ENCODE measurements around the gene CASR. TPM values are rescaled to one million over a fixed set of nuclear protein-coding genes. Genes with fewer than 3 reads are reported as not detected.
A peak's percentile ranks its signal among the peaks of the same experiment; 100 is the strongest.

CASR gene
- polyA plus RNA-seq, 2 donors = not detected

- Histone ChIP-seq H3K4me1 (ENCODE audit: control insufficient read depth in 2 of 2, insufficient read depth in 2 of 2, low read length in 1 of 2) (peaks cover 0 to 12% of the 10 kb centered on the region in 2 donors), H3K36me3 (ENCODE audit: control insufficient read depth in 2 of 2, insufficient read depth in 2 of 2, low read length in 1 of 2) (no peaks in the 10 kb centered on the region), H3K27ac (ENCODE audit: low read depth in 2 of 2, low read length in 1 of 2) (peak overlapping the region; percentile 87 to 90), H3K9me3 (ENCODE audit: control insufficient read depth in 2 of 2, insufficient read depth in 1 of 2, low read depth in 1 of 2, low read length in 1 of 2) (no peaks in the 10 kb centered on the region), H3K4me3 (ENCODE audit: low read depth in 1 of 2, low read length in 2 of 2) (no peak overlapping the region), H3K27me3 (ENCODE audit: control insufficient read depth in 1 of 2, insufficient read depth in 2 of 2, low read length in 2 of 2) (no peaks in the 10 kb centered on the region)
- 15 to 20% methylated on average over 1 of the region's 1 CpG for WGBS, 2 donors
These were observed 126.9 kb downstream of the CASR start for GRCh38 chr3:122310361-122310760.

- no peak overlapping the region for H3K4me3 ChIP-seq (ENCODE audit: low read depth in 1 of 2, low read length in 2 of 2)
- H3K27me3 ChIP-seq (ENCODE audit: control insufficient read depth in 1 of 2, insufficient read depth in 2 of 2, low read length in 2 of 2) = no peaks in the 10 kb centered on the region
- H3K9me3 ChIP-seq (ENCODE audit: control insufficient read depth in 2 of 2, insufficient read depth in 1 of 2, low read depth in 1 of 2, low read length in 1 of 2) = no peaks in the 10 kb centered on the region
- H3K4me1 ChIP-seq (ENCODE audit: control insufficient read depth in 2 of 2, insufficient read depth in 2 of 2, low read length in 1 of 2) = peaks cover 0 to 13% of the 10 kb centered on the region in 2 donors
- H3K36me3 ChIP-seq (ENCODE audit: control insufficient read depth in 2 of 2, insufficient read depth in 2 of 2, low read length in 1 of 2) = no peaks in the 10 kb centered on the region
- peak overlapping the region; percentile 90 to 94 for H3K27ac ChIP-seq (ENCODE audit: low read depth in 2 of 2, low read length in 1 of 2)
These were observed 129.4 kb downstream of the CASR start for GRCh38 chr3:122312826-122313225.

GRCh38 chr3:122313281-122313680 lies 129.8 kb downstream of the CASR start:
- peaks cover 0 to 13% of the 10 kb centered on the region in 2 donors for H3K4me1 ChIP-seq (ENCODE audit: control insufficient read depth in 2 of 2, insufficient read depth in 2 of 2, low read length in 1 of 2)
- 33 to 58% methylated on average over 3 of the region's 3 CpGs for WGBS, 2 donors
- H3K4me3 ChIP-seq (ENCODE audit: low read depth in 1 of 2, low read length in 2 of 2) = no peak overlapping the region
- H3K27ac ChIP-seq (ENCODE audit: low read depth in 2 of 2, low read length in 1 of 2) = peak overlapping the region; percentile 55 to 94
- H3K9me3 ChIP-seq (ENCODE audit: control insufficient read depth in 2 of 2, insufficient read depth in 1 of 2, low read depth in 1 of 2, low read length in 1 of 2) = no peaks in the 10 kb centered on the region
- no peaks in the 10 kb centered on the region for H3K27me3 ChIP-seq (ENCODE audit: control insufficient read depth in 1 of 2, insufficient read depth in 2 of 2, low read length in 2 of 2)
- H3K36me3 ChIP-seq (ENCODE audit: control insufficient read depth in 2 of 2, insufficient read depth in 2 of 2, low read length in 1 of 2) = no peaks in the 10 kb centered on the region

GRCh38 chr3:122314228-122314876 lies 130.9 kb downstream of the CASR start:
- Histone ChIP-seq H3K27ac (ENCODE audit: low read depth in 2 of 2, low read length in 1 of 2) (peak overlapping the region; percentile 98), H3K4me3 (ENCODE audit: low read depth in 1 of 2, low read length in 2 of 2) (no peak overlapping the region), H3K9me3 (ENCODE audit: control insufficient read depth in 2 of 2, insufficient read depth in 1 of 2, low read depth in 1 of 2, low read length in 1 of 2) (no peaks in the 10 kb centered on the region), H3K27me3 (ENCODE audit: control insufficient read depth in 1 of 2, insufficient read depth in 2 of 2, low read length in 2 of 2) (no peaks in the 10 kb centered on the region), H3K36me3 (ENCODE audit: control insufficient read depth in 2 of 2, insufficient read depth in 2 of 2, low read length in 1 of 2) (no peaks in the 10 kb centered on the region), H3K4me1 (ENCODE audit: control insufficient read depth in 2 of 2, insufficient read depth in 2 of 2, low read length in 1 of 2) (peaks cover 0 to 13% of the 10 kb centered on the region in 2 donors)
- WGBS, 2 donors = 46 to 65% methylated on average over 2 of the region's 2 CpGs

- no peaks in the 10 kb centered on the region for H3K9me3 ChIP-seq (ENCODE audit: control insufficient read depth in 2 of 2, insufficient read depth in 1 of 2, low read depth in 1 of 2, low read length in 1 of 2)
- no peaks in the 10 kb centered on the region for H3K36me3 ChIP-seq (ENCODE audit: control insufficient read depth in 2 of 2, insufficient read depth in 2 of 2, low read length in 1 of 2)
- H3K27me3 ChIP-seq (ENCODE audit: control insufficient read depth in 1 of 2, insufficient read depth in 2 of 2, low read length in 2 of 2) = no peaks in the 10 kb centered on the region
- WGBS, 2 donors = 64 to 71% methylated on average over 4 of the region's 4 CpGs
- H3K27ac ChIP-seq (ENCODE audit: low read depth in 2 of 2, low read length in 1 of 2) = peak overlapping the region; percentile 98
- peaks cover 0 to 13% of the 10 kb centered on the region in 2 donors for H3K4me1 ChIP-seq (ENCODE audit: control insufficient read depth in 2 of 2, insufficient read depth in 2 of 2, low read length in 1 of 2)
- H3K4me3 ChIP-seq (ENCODE audit: low read depth in 1 of 2, low read length in 2 of 2) = no peak overlapping the region
These were observed 132.2 kb downstream of the CASR start for GRCh38 chr3:122315619-122316018.

GRCh38 chr3:122316368-122316767 lies 132.9 kb downstream of the CASR start:
- Histone ChIP-seq H3K9me3 (ENCODE audit: control insufficient read depth in 2 of 2, insufficient read depth in 1 of 2, low read depth in 1 of 2, low read length in 1 of 2) (no peaks in the 10 kb centered on the region), H3K27me3 (ENCODE audit: control insufficient read depth in 1 of 2, insufficient read depth in 2 of 2, low read length in 2 of 2) (no peaks in the 10 kb centered on the region), H3K4me3 (ENCODE audit: low read depth in 1 of 2, low read length in 2 of 2) (no peak overlapping the region), H3K36me3 (ENCODE audit: control insufficient read depth in 2 of 2, insufficient read depth in 2 of 2, low read length in 1 of 2) (no peaks in the 10 kb centered on the region), H3K4me1 (ENCODE audit: control insufficient read depth in 2 of 2, insufficient read depth in 2 of 2, low read length in 1 of 2) (peaks cover 0 to 11% of the 10 kb centered on the region in 2 donors), H3K27ac (ENCODE audit: low read depth in 2 of 2, low read length in 1 of 2) (peak overlapping the region in 1 of 2 donors; percentile 4)
- 75 to 83% methylated on average over 5 of the region's 5 CpGs for WGBS, 2 donors

- Histone ChIP-seq H3K9me3 (ENCODE audit: control insufficient read depth in 2 of 2, insufficient read depth in 1 of 2, low read depth in 1 of 2, low read length in 1 of 2) (no peaks in the 10 kb centered on the region), H3K36me3 (ENCODE audit: control insufficient read depth in 2 of 2, insufficient read depth in 2 of 2, low read length in 1 of 2) (no peaks in the 10 kb centered on the region), H3K27me3 (ENCODE audit: control insufficient read depth in 1 of 2, insufficient read depth in 2 of 2, low read length in 2 of 2) (no peaks in the 10 kb centered on the region), H3K27ac (ENCODE audit: low read depth in 2 of 2, low read length in 1 of 2) (peak overlapping the region; percentile 62 to 94), H3K4me1 (ENCODE audit: control insufficient read depth in 2 of 2, insufficient read depth in 2 of 2, low read length in 1 of 2) (peaks cover 0 to 10% of the 10 kb centered on the region in 2 donors), H3K4me3 (ENCODE audit: low read depth in 1 of 2, low read length in 2 of 2) (no peak overlapping the region)
- WGBS, 2 donors = 60 to 75% methylated on average over 2 of the region's 2 CpGs
These were observed 135.2 kb downstream of the CASR start for GRCh38 chr3:122318620-122319019.

GRCh38 chr3:122322095-122323075 lies 138.9 kb downstream of the CASR start:
- no peaks in the 10 kb centered on the region for H3K36me3 ChIP-seq (ENCODE audit: control insufficient read depth in 2 of 2, insufficient read depth in 2 of 2, low read length in 1 of 2)
- H3K27ac ChIP-seq (ENCODE audit: low read depth in 2 of 2, low read length in 1 of 2) = peak overlapping the region; percentile 29 to 82
- H3K4me3 ChIP-seq (ENCODE audit: low read depth in 1 of 2, low read length in 2 of 2) = no peak overlapping the region
- WGBS, 2 donors = 58 to 65% methylated on average over 5 of the region's 5 CpGs
- no peaks in the 10 kb centered on the region for H3K27me3 ChIP-seq (ENCODE audit: control insufficient read depth in 1 of 2, insufficient read depth in 2 of 2, low read length in 2 of 2)
- no peaks in the 10 kb centered on the region for H3K9me3 ChIP-seq (ENCODE audit: control insufficient read depth in 2 of 2, insufficient read depth in 1 of 2, low read depth in 1 of 2, low read length in 1 of 2)
- H3K4me1 ChIP-seq (ENCODE audit: control insufficient read depth in 2 of 2, insufficient read depth in 2 of 2, low read length in 1 of 2) = no peaks in the 10 kb centered on the region

- Histone ChIP-seq H3K27me3 (ENCODE audit: control insufficient read depth in 1 of 2, insufficient read depth in 2 of 2, low read length in 2 of 2) (no peaks in the 10 kb centered on the region), H3K4me3 (ENCODE audit: low read depth in 1 of 2, low read length in 2 of 2) (peak within 1 kb of the TSS; percentile 38 to 79), H3K27ac (ENCODE audit: low read depth in 2 of 2, low read length in 1 of 2) (peak within 1 kb of the TSS; percentile 63 to 86), H3K36me3 (ENCODE audit: control insufficient read depth in 2 of 2, insufficient read depth in 2 of 2, low read length in 1 of 2) (peaks cover 0 to 1% of the 10 kb centered on the region in 2 donors), H3K9me3 (ENCODE audit: control insufficient read depth in 2 of 2, insufficient read depth in 1 of 2, low read depth in 1 of 2, low read length in 1 of 2) (no peaks in the 10 kb centered on the region), H3K4me1 (ENCODE audit: control insufficient read depth in 2 of 2, insufficient read depth in 2 of 2, low read length in 1 of 2) (no peaks in the 10 kb centered on the region)
- 41 to 48% methylated on average over 6 of the region's 6 CpGs for WGBS, 2 donors
These were observed 141.4 kb downstream of the CASR start, which contains the start of gene CSTA for GRCh38 chr3:122324871-122325323. TSS of gene CSTA (plus strand) at chr3:122325248. CDS start at chr3:122325293, 45 bp downstream.
